Measurements from ENCODE around the gene COX20.

The COX20 gene

GRCh38 chr1:244893836-244894235, 58.4 kb downstream of the COX20 start:
- DNase-seq (ENCODE audit: low read depth): no peak
- no peak overlapping the region for H3K4me3 ChIP-seq (ENCODE audit: low read depth, low read length)
- no peak for TF ChIP-seq CTCF (IDR thresholded peaks at IDR 0.05; ENCODE audit: control insufficient read depth, extremely low read depth, insufficient read depth)
